Measurements from ENCODE around the gene PEPD.

The PEPD gene

GRCh38 chr19:33403221-33403972 lies 118.2 kb downstream of the PEPD start:
- Histone ChIP-seq H3K4me1 (ENCODE audit: control insufficient read depth in 1 of 2, insufficient read depth in 1 of 2, low read depth in 1 of 2, low read length in 1 of 2) (no peaks in the 10 kb centered on the region), H3K4me3 (ENCODE audit: low read depth in 1 of 2, low read length in 1 of 2) (no peak overlapping the region), H3K27me3 (no peaks in the 10 kb centered on the region), H3K27ac (no peak overlapping the region), H3K9me3 (no peaks in the 10 kb centered on the region), H3K36me3 (no peaks in the 10 kb centered on the region)
- TF ChIP-seq, protein P1, sequence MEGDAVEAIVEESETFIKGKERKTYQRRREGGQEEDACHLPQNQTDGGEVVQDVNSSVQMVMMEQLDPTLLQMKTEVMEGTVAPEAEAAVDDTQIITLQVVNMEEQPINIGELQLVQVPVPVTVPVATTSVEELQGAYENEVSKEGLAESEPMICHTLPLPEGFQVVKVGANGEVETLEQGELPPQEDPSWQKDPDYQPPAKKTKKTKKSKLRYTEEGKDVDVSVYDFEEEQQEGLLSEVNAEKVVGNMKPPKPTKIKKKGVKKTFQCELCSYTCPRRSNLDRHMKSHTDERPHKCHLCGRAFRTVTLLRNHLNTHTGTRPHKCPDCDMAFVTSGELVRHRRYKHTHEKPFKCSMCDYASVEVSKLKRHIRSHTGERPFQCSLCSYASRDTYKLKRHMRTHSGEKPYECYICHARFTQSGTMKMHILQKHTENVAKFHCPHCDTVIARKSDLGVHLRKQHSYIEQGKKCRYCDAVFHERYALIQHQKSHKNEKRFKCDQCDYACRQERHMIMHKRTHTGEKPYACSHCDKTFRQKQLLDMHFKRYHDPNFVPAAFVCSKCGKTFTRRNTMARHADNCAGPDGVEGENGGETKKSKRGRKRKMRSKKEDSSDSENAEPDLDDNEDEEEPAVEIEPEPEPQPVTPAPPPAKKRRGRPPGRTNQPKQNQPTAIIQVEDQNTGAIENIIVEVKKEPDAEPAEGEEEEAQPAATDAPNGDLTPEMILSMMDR (IDR thresholded peaks at IDR 0.05): no peak

DNA sequence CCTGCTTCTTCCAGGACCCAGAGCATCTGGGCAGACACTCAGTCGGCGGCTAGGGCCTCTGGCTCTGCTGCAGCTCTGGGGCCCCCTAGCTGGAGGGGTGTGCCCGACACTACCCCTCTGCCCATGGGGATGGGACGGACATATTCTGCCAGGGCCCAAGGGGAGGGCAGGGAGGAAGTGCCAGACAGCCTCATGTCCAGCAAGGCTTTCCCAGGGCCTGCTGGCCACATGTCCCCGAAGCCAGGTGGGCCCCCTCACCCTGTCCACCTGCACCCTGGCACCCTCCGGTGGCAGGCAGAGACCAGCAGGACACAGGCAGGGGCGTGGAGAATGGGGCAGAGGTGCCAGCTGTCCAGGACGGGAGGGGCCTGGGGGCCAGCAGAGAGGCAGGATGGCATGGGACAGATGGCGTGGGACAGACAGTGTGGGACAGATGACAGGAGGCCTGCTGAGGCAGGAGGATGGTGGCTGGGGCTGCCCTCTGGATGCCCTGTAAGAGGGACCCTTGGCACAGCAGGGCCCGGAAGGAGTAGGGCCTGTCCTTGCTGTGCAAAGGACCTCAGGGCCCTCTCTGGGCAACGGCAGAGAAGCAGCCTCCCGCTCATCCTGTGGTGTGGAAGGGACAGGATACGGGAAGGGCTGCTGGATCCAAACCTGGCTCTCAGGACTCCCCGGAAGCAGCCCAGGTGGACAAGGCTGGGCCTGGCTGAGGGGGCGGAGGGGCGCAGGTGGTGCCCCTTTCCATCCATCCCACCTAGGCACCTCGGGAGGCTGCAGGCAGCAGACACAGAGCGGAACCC lies 119.0 kb downstream of the PEPD start:
- Histone ChIP-seq H3K4me1 (ENCODE audit: control insufficient read depth in 1 of 2, insufficient read depth in 1 of 2, low read depth in 1 of 2, low read length in 1 of 2) (no peaks in the 10 kb centered on the region), H3K9me3 (no peaks in the 10 kb centered on the region), H3K27ac (no peak overlapping the region), H3K36me3 (no peaks in the 10 kb centered on the region), H3K27me3 (no peaks in the 10 kb centered on the region), H3K4me3 (ENCODE audit: low read depth in 1 of 2, low read length in 1 of 2) (no peak overlapping the region)
- TF ChIP-seq, protein P1 (IDR thresholded peaks at IDR 0.05): no peak

DNA sequence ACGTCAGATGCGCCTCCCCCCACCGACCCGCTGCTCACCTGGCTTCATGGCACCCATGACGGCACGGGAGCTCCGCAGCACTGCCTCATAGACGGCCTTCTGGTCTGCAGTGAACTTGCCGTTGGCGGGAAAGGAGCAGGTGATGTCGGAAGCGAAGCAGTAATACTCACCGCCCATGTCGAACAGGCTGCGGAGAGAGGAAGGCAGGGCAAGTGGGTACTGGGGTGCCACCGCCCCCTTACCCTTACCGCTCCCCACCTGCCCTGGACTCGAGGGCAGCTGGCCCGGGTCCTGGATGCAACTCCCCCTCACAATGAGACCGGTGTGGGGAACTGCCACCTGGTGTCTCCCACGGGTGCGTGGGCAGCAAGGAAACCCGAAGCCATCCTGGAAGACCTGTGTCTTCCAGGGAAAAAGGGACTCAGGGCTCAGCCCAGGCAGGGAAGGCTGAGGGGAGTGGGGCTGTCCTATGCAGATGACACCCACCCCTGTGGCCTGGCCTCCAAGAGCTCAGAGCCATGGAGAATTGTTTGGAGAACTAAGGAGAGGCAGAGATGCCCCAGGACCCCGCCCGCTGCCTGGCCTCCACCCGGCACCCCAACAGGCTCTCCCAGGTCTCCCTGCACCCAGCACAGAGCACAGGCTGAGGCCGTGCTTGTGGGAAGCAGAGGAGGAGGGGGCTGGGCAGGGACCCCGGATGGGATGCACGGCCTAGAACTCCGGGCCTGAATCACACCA lies 119.7 kb downstream of the PEPD start:
- no peaks in the 10 kb centered on the region for H3K27me3 ChIP-seq
- H3K36me3 ChIP-seq: no peaks in the 10 kb centered on the region
- H3K9me3 ChIP-seq: no peaks in the 10 kb centered on the region
- TF ChIP-seq, protein P1 (IDR thresholded peaks at IDR 0.05): no peak
- H3K4me3 ChIP-seq (ENCODE audit: low read depth in 1 of 2, low read length in 1 of 2): no peak overlapping the region
- H3K27ac ChIP-seq: no peak overlapping the region
- H3K4me1 ChIP-seq (ENCODE audit: control insufficient read depth in 1 of 2, insufficient read depth in 1 of 2, low read depth in 1 of 2, low read length in 1 of 2): no peaks in the 10 kb centered on the region

GRCh38 chr19:33400856-33401682 lies 120.5 kb downstream of the PEPD start:
- H3K27ac ChIP-seq: no peak overlapping the region
- no peaks in the 10 kb centered on the region for H3K9me3 ChIP-seq
- H3K4me1 ChIP-seq (ENCODE audit: control insufficient read depth in 1 of 2, insufficient read depth in 1 of 2, low read depth in 1 of 2, low read length in 1 of 2): no peaks in the 10 kb centered on the region
- no peak overlapping the region for H3K4me3 ChIP-seq (ENCODE audit: low read depth in 1 of 2, low read length in 1 of 2)
- no peaks in the 10 kb centered on the region for H3K36me3 ChIP-seq
- TF ChIP-seq, protein P1 (IDR thresholded peaks at IDR 0.05): no peak
- no peaks in the 10 kb centered on the region for H3K27me3 ChIP-seq
